Spleen (tissue), 7 donors: ENCODE data around the gene CEP63.

Experiments used
- CTCF ChIP-seq, 11 experiments: fragments of 200-600 bp in 7 of 11; fragments of 450-650 bp in 4 of 11; sonication (generic) in 4 of 11; IDR thresholded peaks in 8 of 11; conservative IDR thresholded peaks in 3 of 11; 1 replicate in 7 of 11; 2 replicates in 4 of 11; pipeline versions ENCODE4 v1.4.0 to v1.8.0; 2016 to 2021; ENCODE audit warnings: antibody characterized with exemption in 11 of 11, inconsistent platforms in 4 of 11, mild to moderate bottlenecking in 1 of 11
- POLR2A ChIP-seq, 3 donors: fragments of 450-650 bp; IDR thresholded peaks; one replicate each; pipeline ENCODE4 v1.5.1; 2017; ENCODE audit warnings: antibody characterized with exemption in 3 of 3, mild to moderate bottlenecking in 1 of 3
- POLR2AphosphoS5 ChIP-seq, 3 donors: sonication (generic); formaldehyde crosslinking; IDR thresholded peaks; one replicate each; pipeline ENCODE4 v1.5.1; 2017; ENCODE audit warnings: antibody characterized with exemption in 3 of 3
- donor health status: DM: no; HTN: no; CAD: no; lungs with moderate emphysema.
- donor health status: DM: no; HTN: no; CAD: no.
- donor health status: DM: no; HTN: no; CAD: no.

- TF ChIP-seq CTCF (IDR thresholded peaks at IDR 0.05 in 8 of 11, conservative IDR thresholded peaks at IDR 0.05 in 3 of 11) (no peak), POLR2AphosphoS5 (IDR thresholded peaks at IDR 0.05) (no peak), POLR2A (IDR thresholded peaks at IDR 0.05) (no peak)
Observed at GRCh38 chr3:134605556-134605955, 119.7 kb downstream of the CEP63 start.
